GM12878 (cell line): ENCODE results near the gene EFCAB13. TPM values are rescaled to one million over a fixed set of nuclear protein-coding genes. Genes with fewer than 3 reads are reported as not detected.

ENCODE experiments used
- ATAC-seq: fragments of 200-7000 bp; cut with Tn5 transposase; 3 replicates; pipeline ENCODE4 v1.9.1; 2020; ENCODE audit warnings: mild to moderate bottlenecking, moderate library complexity
- BruUV-seq: library from RNA; stranded (reverse); fragments of 400-500 nt; replicated peaks from 2 replicates; lab custom pipeline; 2021; lab: Mats Ljungman, UMichigan
- CTCF ChIA-PET: fragments of 300-600 bp; sonication (Branson Sonifier 250); formaldehyde crosslinking; extraction: SDS; loops from one replicate; lab custom pipeline; 2021; ENCODE audit warnings: inconsistent platforms; lab: Yijun Ruan, JAX
- POLR2A ChIA-PET: fragments of 350-600 bp; formaldehyde crosslinking; extraction: SDS; loops from one replicate; lab custom pipeline; 2021; ENCODE audit warnings: inconsistent platforms; lab: Charles Lee
- RAD21 ChIA-PET: fragments of 300-600 bp; sonication (Branson Sonifier 250); formaldehyde crosslinking; loops from one replicate; lab custom pipeline; 2023; ENCODE audit warnings: antibody characterized with exemption; ENCODE audit not compliant: unreplicated experiment; lab: Charles Lee
- SMC1A ChIA-PET: fragments of 300-600 bp; sonication (Branson Sonifier 250); formaldehyde crosslinking; loops from one replicate; lab custom pipeline; 2023; ENCODE audit not compliant: unreplicated experiment, uncharacterized antibody; lab: Charles Lee
- DNase-seq: peaks from one replicate; pipeline ENCODE4 v3.0.0-alpha.2; 2011; ENCODE audit warnings: low read depth, low spot score
- FAIRE-seq: peaks from 3 replicates; lab custom pipeline; 2011; peaks lifted over from hg19 to GRCh38; lab: Jason Lieb, UNC
- H2AFZ ChIP-seq: 2 replicates; pipeline ENCODE4 v1.6.0; 2011; ENCODE audit warnings: low read depth, low read length, control low read depth; ENCODE audit not compliant: control insufficient read depth
- H3K27ac ChIP-seq: 2 replicates; pipeline ENCODE4 v1.5.1; 2011; ENCODE audit warnings: control low read depth; ENCODE audit not compliant: control insufficient read depth, insufficient read depth
- H3K27me3 ChIP-seq, 2 experiments: replicated peaks in 1 of 2; 2 replicates each; pipeline versions ENCODE4 v1.6.0 to v1.6.1; 2011; ENCODE audit warnings: low read length in 1 of 2; ENCODE audit not compliant: control insufficient read depth in 2 of 2, insufficient read depth in 2 of 2
- H3K36me3 ChIP-seq, 2 experiments: 2 replicates each; pipeline ENCODE4 v1.5.1; 2011; ENCODE audit warnings: low read length in 1 of 2; ENCODE audit not compliant: control insufficient read depth in 2 of 2, insufficient read depth in 2 of 2
- H3K4me1 ChIP-seq: 2 replicates; pipeline ENCODE4 v1.6.1; 2011; ENCODE audit warnings: mild to moderate bottlenecking, low read length, moderate library complexity, mixed read lengths; ENCODE audit not compliant: control insufficient read depth, insufficient read depth
- H3K4me2 ChIP-seq: 2 replicates; pipeline ENCODE4 v1.6.0; 2011; ENCODE audit warnings: control low read depth; ENCODE audit not compliant: control insufficient read depth, insufficient read depth
- H3K4me3 ChIP-seq: fragments of 200-600 bp; sonication (generic); 2 replicates; pipeline ENCODE4 v1.5.1; 2016
- H3K79me2 ChIP-seq: 2 replicates; pipeline ENCODE4 v1.6.0; 2011; ENCODE audit warnings: low read length; ENCODE audit not compliant: control insufficient read depth, insufficient read depth
- H3K9ac ChIP-seq: 2 replicates; pipeline ENCODE4 v1.8.0; 2011; ENCODE audit warnings: low read length, control low read depth, mixed read lengths; ENCODE audit not compliant: control insufficient read depth, insufficient read depth
- H3K9me3 ChIP-seq: replicated peaks from 3 replicates; pipeline ENCODE4 v1.5.1; 2011; ENCODE audit warnings: mild to moderate bottlenecking, low read length; ENCODE audit not compliant: control insufficient read depth, insufficient read depth
- H4K20me1 ChIP-seq: 2 replicates; pipeline ENCODE4 v1.6.0; 2011; ENCODE audit not compliant: control insufficient read depth, insufficient read depth
- BHLHE40 ChIP-seq, 2 experiments: fragments of 450-650 bp in 1 of 2; IDR thresholded peaks; 2 replicates each; pipeline ENCODE4 v1.6.1; 2011 to 2017; ENCODE audit warnings: low read depth in 2 of 2, borderline replicate concordance in 1 of 2, improper control_type of control experiment in 1 of 2, low read length in 1 of 2, mild to moderate bottlenecking in 1 of 2
- CEBPZ ChIP-seq: fragments of 150-350 bp; IDR thresholded peaks from 2 replicates; pipeline ENCODE4 v1.6.1; 2016; ENCODE audit warnings: low read depth, low read length
- EGR1 ChIP-seq, 2 experiments: IDR thresholded peaks; 1 replicate in 1 of 2; 2 replicates in 1 of 2; pipeline ENCODE4 v1.6.1; 2011 to 2012; ENCODE audit warnings: low read depth in 2 of 2, low read length in 2 of 2, borderline replicate concordance in 1 of 2, mild to moderate bottlenecking in 1 of 2, moderate library complexity in 1 of 2
- GATAD2B ChIP-seq: fragments of 450-650 bp; conservative IDR thresholded peaks from 2 replicates; pipeline ENCODE4 v1.6.1; 2017; ENCODE audit warnings: low read depth, mild to moderate bottlenecking, moderate library complexity
- KDM1A ChIP-seq: fragments of 200-600 bp; sonication (generic); IDR thresholded peaks from 2 replicates; pipeline ENCODE4 v1.6.1; 2016; ENCODE audit warnings: borderline replicate concordance
- MTA3 ChIP-seq: IDR thresholded peaks from 2 replicates; pipeline ENCODE4 v1.6.1; 2012; ENCODE audit warnings: low read length, inconsistent platforms, borderline replicate concordance
- NR2C1 ChIP-seq: fragments of 450-650 bp; IDR thresholded peaks from 2 replicates; pipeline ENCODE4 v1.6.1; 2017; ENCODE audit warnings: antibody characterized with exemption, mild to moderate bottlenecking, moderate library complexity
- RBBP5 ChIP-seq: fragments of 200-600 bp; sonication (generic); conservative IDR thresholded peaks from 2 replicates; pipeline ENCODE4 v1.6.1; 2016
- RELA ChIP-seq: fragments of 450-650 bp; IDR thresholded peaks from 2 replicates; pipeline ENCODE4 v1.8.0; 2014; ENCODE audit warnings: borderline replicate concordance; ENCODE audit not compliant: partially characterized antibody
- RUNX3 ChIP-seq: IDR thresholded peaks from 2 replicates; pipeline ENCODE4 v1.6.1; 2012; ENCODE audit warnings: low read length, inconsistent platforms
- SMAD5 ChIP-seq: IDR thresholded peaks from 2 replicates; pipeline ENCODE4 v1.6.1; 2016; ENCODE audit warnings: antibody characterized with exemption, low read depth
- SREBF1 ChIP-seq: IDR thresholded peaks from 2 replicates; pipeline ENCODE4 v1.6.1; 2012; ENCODE audit warnings: mild to moderate bottlenecking, low read length
- TARDBP ChIP-seq: IDR thresholded peaks from 2 replicates; pipeline ENCODE4 v1.6.1; 2016; ENCODE audit warnings: borderline replicate concordance
- WRNIP1 ChIP-seq: IDR thresholded peaks from 2 replicates; pipeline ENCODE4 v1.6.1; 2011; ENCODE audit warnings: low read depth, low read length, improper control_type of control experiment, borderline replicate concordance
- ZNF207 ChIP-seq: fragments of 450-650 bp; IDR thresholded peaks from 2 replicates; pipeline ENCODE4 v1.6.1; 2014; ENCODE audit warnings: antibody characterized with exemption, mild to moderate bottlenecking, borderline replicate concordance
- ZZZ3 ChIP-seq: IDR thresholded peaks from 2 replicates; pipeline ENCODE4 v1.6.1; 2011; ENCODE audit warnings: low read depth; ENCODE audit not compliant: control insufficient read depth, insufficient read length
- WGBS: methylation state at CpG from one replicate; pipeline ENCODE4 v1.1.6; 2016; ENCODE audit warnings: low lambda C conversion rate; ENCODE audit not compliant: insufficient replicate concordance, insufficient coverage; ENCODE audit errors: missing lambda C conversion rate; 5-methylcytosine and 5-hydroxymethylcytosine counted together
- in situ Hi-C: fragments of 300-500 bp; cut with MboI; formaldehyde crosslinking; loops from 9 replicates; pipeline ENCODE4 v1.14.3; 2018; ENCODE audit warnings: mixed read lengths
- intact Hi-C: fragments of 100-400 bp; cut with micrococcal nuclease; formaldehyde crosslinking; loops from one replicate; pipeline ENCODE4 v1.14.2; 2022; ENCODE audit not compliant: unreplicated experiment
- polyA plus RNA-seq, 11 experiments: library from polyadenylated mRNA; depleted of rRNA in 4 of 11; unstranded in 6 of 11; stranded (reverse) in 5 of 11; fragments of >200 nt; fragmentation: Nextera tagmentation in 4 of 11; fragmentation: Illumina TruSeq in 1 of 11; extraction: Ambion mirVana in 4 of 11; extraction: Trizol in 1 of 11; gene quantifications; 1 replicate in 1 of 11; 2 replicates in 10 of 11; pipeline versions ENCODE4 v1.2.1 to v1.2.3, GENCODE V29; 2011 to 2016; ENCODE audit warnings: inconsistent platforms in 2 of 11, missing spikeins in 2 of 11, low read depth in 1 of 11
- total RNA-seq, 4 experiments: library from RNA; depleted of rRNA in 3 of 4; stranded (reverse); fragments of >200 nt in 3 of 4; fragmentation: Illumina TruSeq in 1 of 4; extraction: Trizol in 1 of 4; gene quantifications; 2 replicates each; pipeline versions ENCODE4 v1.2.1 to v1.2.3, GENCODE V29; 2013 to 2021
- TF ChIP-seq, protein P1 (sequence below): fragments of 450-650 bp; IDR thresholded peaks from 2 replicates; pipeline ENCODE4 v1.6.1; 2018; ENCODE audit warnings: borderline replicate concordance, mild to moderate bottlenecking; ENCODE audit not compliant: partially characterized antibody

Gene EFCAB13
- total and polyA plus RNA-seq, 10 of the 15 experiments (the other 5 are each of a cell fraction or from before 2014, with no cell fraction given) = 0.90 to 8.7 (median 5.0) TPM

DNA sequence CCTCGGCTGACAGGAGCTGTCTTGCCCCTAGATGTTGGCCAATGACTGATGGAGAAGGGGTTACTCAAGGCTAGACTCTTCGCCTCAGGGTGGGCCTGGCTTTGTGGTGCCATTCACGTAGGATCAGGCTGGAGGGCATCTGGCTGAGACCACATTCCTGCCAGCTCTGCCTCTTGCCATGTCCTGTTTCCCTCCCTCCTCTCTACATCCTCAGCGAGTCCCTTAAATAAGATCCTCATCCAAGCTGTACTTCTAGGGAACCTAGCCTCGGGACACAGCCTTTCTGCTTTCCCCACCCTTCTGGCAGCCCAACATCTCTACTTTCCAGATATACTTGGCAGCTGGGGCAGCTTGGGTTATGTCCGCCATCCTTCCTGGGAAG lies 27.9 kb upstream of the EFCAB13 start:
- intact Hi-C loops = no loop called here
- no peaks in the 10 kb centered on the region for H3K27me3 ChIP-seq
- in situ Hi-C loops = no loop called here
- H3K9me3 ChIP-seq = no peaks in the 10 kb centered on the region
- no peak for DNase-seq
- ChIA-PET POLR2A (no interaction called here), RAD21 (interaction anchor here (1.8 kb wide), 1 partner anchor 8 kb away, joined by 9 read pairs; no protein-coding TSS in a partner anchor), CTCF (interaction anchor here (1.0 to 1.4 kb wide), 2 partner anchors 8 to 9 kb away, joined by 4 to 7 read pairs; no protein-coding TSS in a partner anchor), SMC1A (interaction anchor here (0.6 to 1.3 kb wide), 4 partner anchors 9 to 76 kb away, joined by 3 to 5 read pairs (median 3); no protein-coding TSS in a partner anchor)
- no TSS peak for BruUV-seq
- no peak for ATAC-seq
- no peaks in the 10 kb centered on the region for H3K79me2 ChIP-seq
- no peak overlapping the region for H2AFZ ChIP-seq
- WGBS = 66% methylated on average over 6 of the region's 6 CpGs
- no peak for TF ChIP-seq MTA3
- TF ChIP-seq ZZZ3 = no peak
- no peak for TF ChIP-seq EGR1 (IDR thresholded peaks at IDR 0.05; ENCODE audit: borderline replicate concordance in 1 of 2, low read depth in 2 of 2, low read length in 2 of 2)
- TF ChIP-seq RBBP5 = no peak
- TF ChIP-seq BHLHE40 (IDR thresholded peaks at IDR 0.05; ENCODE audit: borderline replicate concordance in 1 of 2, low read depth in 2 of 2, low read length in 1 of 2) = no peak
- no peak for TF ChIP-seq GATAD2B
- TF ChIP-seq, protein P1, sequence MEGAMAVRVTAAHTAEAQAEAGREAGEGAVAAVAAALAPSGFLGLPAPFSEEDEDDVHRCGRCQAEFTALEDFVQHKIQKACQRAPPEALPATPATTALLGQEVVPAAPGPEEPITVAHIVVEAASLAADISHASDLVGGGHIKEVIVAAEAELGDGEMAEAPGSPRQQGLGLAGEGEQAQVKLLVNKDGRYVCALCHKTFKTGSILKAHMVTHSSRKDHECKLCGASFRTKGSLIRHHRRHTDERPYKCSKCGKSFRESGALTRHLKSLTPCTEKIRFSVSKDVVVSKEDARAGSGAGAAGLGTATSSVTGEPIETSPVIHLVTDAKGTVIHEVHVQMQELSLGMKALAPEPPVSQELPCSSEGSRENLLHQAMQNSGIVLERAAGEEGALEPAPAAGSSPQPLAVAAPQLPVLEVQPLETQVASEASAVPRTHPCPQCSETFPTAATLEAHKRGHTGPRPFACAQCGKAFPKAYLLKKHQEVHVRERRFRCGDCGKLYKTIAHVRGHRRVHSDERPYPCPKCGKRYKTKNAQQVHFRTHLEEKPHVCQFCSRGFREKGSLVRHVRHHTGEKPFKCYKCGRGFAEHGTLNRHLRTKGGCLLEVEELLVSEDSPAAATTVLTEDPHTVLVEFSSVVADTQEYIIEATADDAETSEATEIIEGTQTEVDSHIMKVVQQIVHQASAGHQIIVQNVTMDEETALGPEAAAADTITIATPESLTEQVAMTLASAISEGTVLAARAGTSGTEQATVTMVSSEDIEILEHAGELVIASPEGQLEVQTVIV = no peak
- TF ChIP-seq SMAD5 = no peak
- TF ChIP-seq ZNF207 = no peak
- TF ChIP-seq KDM1A = no peak
- TF ChIP-seq TARDBP = no peak
- no peak for TF ChIP-seq NR2C1
- TF ChIP-seq RUNX3 = no peak
- TF ChIP-seq RELA = no peak
- no peak for TF ChIP-seq CEBPZ
- no peak for TF ChIP-seq SREBF1
- no peak for TF ChIP-seq WRNIP1
- H3K27ac ChIP-seq = no peak overlapping the region
- no peak overlapping the region for H3K9ac ChIP-seq
- peaks cover 0 to 2% of the 10 kb centered on the region in 2 experiments; a peak in 2 of 4 replicates for H3K36me3 ChIP-seq
- H4K20me1 ChIP-seq = no peaks in the 10 kb centered on the region
- no peak for FAIRE-seq
- no peak overlapping the region for H3K4me3 ChIP-seq
- H3K4me1 ChIP-seq = no peaks in the 10 kb centered on the region
- H3K4me2 ChIP-seq = no peak overlapping the region
